Pancreas (tissue), 10 donors: ENCODE data around the gene DNM1. TPM values are rescaled to one million over a fixed set of nuclear protein-coding genes. Genes with fewer than 3 reads are reported as not detected.
A peak's percentile ranks its signal among the peaks of the same experiment; 100 is the strongest.

Experiments
- ATAC-seq, 4 donors: fragments of 200-7000 bp; cut with Tn5 transposase; one replicate each; pipeline versions ENCODE4 v1.8.0 to v1.9.1; 2020; ENCODE audit warnings: mild to moderate bottlenecking in 4 of 4, moderate library complexity in 4 of 4
- DNase-seq, 6 donors: peaks; one replicate each; pipeline ENCODE4 v3.0.0-alpha.2; 2020
- FAIRE-seq: peaks from 2 replicates; lab custom pipeline; 2012; peaks lifted over from hg19 to GRCh38; lab: Jason Lieb, UNC
- H3K27ac ChIP-seq, 4 donors: fragments of 200-600 bp; sonication (generic); 1 replicate in 3 of 4; 2 replicates in 1 of 4; pipeline versions ENCODE4 v1.5.0 to v1.8.0; 2020
- H3K27me3 ChIP-seq, 4 donors: fragments of 200-600 bp; one replicate each; pipeline ENCODE4 v1.8.0; 2021
- H3K36me3 ChIP-seq, 3 donors: fragments of 200-600 bp; sonication (generic) in 1 of 3; one replicate each; pipeline versions ENCODE4 v1.5.0 to v1.8.0; 2020 to 2021
- H3K4me1 ChIP-seq, 3 donors: fragments of 200-600 bp; one replicate each; pipeline ENCODE4 v1.8.0; 2021
- H3K4me3 ChIP-seq, 4 donors: fragments of 200-600 bp; sonication (generic) in 2 of 4; one replicate each; pipeline versions ENCODE4 v1.5.0 to v1.8.0; 2020 to 2021
- H3K9me3 ChIP-seq, 4 donors: fragments of 200-600 bp; one replicate each; pipeline ENCODE4 v1.8.0; 2021
- CTCF ChIP-seq, 4 donors: fragments of 200-600 bp; sonication (generic) in 3 of 4; IDR thresholded peaks; one replicate each; pipeline versions ENCODE4 v1.5.0 to v1.8.0; 2021; ENCODE audit warnings: antibody characterized with exemption in 4 of 4
- WGBS, 2 donors: extraction: QIAGEN DNeasy Blood & Tissue Kit; methylation state at CpG; one replicate each; pipeline ENCODE4 v1.1.7; 2013; 5-methylcytosine and 5-hydroxymethylcytosine counted together
- intact Hi-C, 3 donors: fragments of 100-400 bp; cut with DNase I; formaldehyde crosslinking; loops; one replicate each; pipeline versions ENCODE4 v1.11.1 to v1.14.2; 2022
- polyA plus RNA-seq, 2 donors: library from polyadenylated mRNA; stranded (reverse); fragments of 200-250 nt; gene quantifications; one replicate each; pipeline ENCODE4 v1.2.3, GENCODE V29; 2013
- total RNA-seq, 6 donors: library from RNA; stranded (reverse); fragmentation: NEBNext Ultra II Directional in 4 of 6; extraction: Animal tissue kit (Norgen Biotek cat#: 25700) in 4 of 6; gene quantifications; one replicate each; pipeline versions ENCODE4 v1.2.1 to v1.2.4, GENCODE V29; 2021 to 2023
- donor health status: healthy with polysubstance abuse.
- donor health status: DM: no; HTN: no; CAD: no; lungs with moderate emphysema.
- donor health status: DM: no; HTN: no; CAD: no.
- donor health status: control.
- donor health status: control.
- donor health status: Bipolar disorder and iron deficiency.
- donor health status: DM: yes; HTN: yes; CAD: no.
- donor health status: DM: no; HTN: no; CAD: no.
- donor health status: DM: no; HTN: no; CAD: no.
- donor health status: DM: yes; HTN: yes; CAD: no.

Gene DNM1
- total and polyA plus RNA-seq, 8 donors = 5.8 to 23.1 (median 12.3) TPM

- TF ChIP-seq CTCF (IDR thresholded peaks at IDR 0.05) = no peak
- peaks cover 0 to 29% (median 0%) of the 10 kb centered on the region in 3 donors for H3K36me3 ChIP-seq
- ATAC-seq (no peak), DNase-seq (no peak), FAIRE-seq (no peak)
- H3K9me3 ChIP-seq = no peaks in the 10 kb centered on the region
- 98% methylated on average over 6 of the region's 6 CpGs for WGBS, 2 donors
- H3K27me3 ChIP-seq = no peaks in the 10 kb centered on the region
- no peak overlapping the region for H3K4me3 ChIP-seq
- intact Hi-C loops = no loop called here
- no peak overlapping the region for H3K27ac ChIP-seq
- H3K4me1 ChIP-seq = peaks cover 0 to 13% (median 3%) of the 10 kb centered on the region in 3 donors
Measured at GRCh38 chr9:128163027-128163515, 40.1 kb upstream of the DNM1 start.

GRCh38 chr9:128163523-128164306 lies 39.5 kb upstream of the DNM1 start:
- WGBS, 2 donors = 87 to 89% methylated on average over 10 of the region's 10 CpGs
- Histone ChIP-seq H3K4me1 (peaks cover 0 to 13% (median 3%) of the 10 kb centered on the region in 3 donors), H3K9me3 (no peaks in the 10 kb centered on the region), H3K27me3 (no peaks in the 10 kb centered on the region), H3K36me3 (peaks cover 0 to 35% (median 0%) of the 10 kb centered on the region in 3 donors), H3K27ac (no peak overlapping the region), H3K4me3 (no peak overlapping the region)
- no peak for FAIRE-seq
- DNase-seq = peak in 2 of 6 donors; percentile 45 to 75
- intact Hi-C loops = no loop called here
- TF ChIP-seq CTCF (IDR thresholded peaks at IDR 0.05) = no peak
- ATAC-seq = no peak

GRCh38 chr9:128164307-128164885 lies 38.8 kb upstream of the DNM1 start:
- peaks cover 0 to 42% (median 0%) of the 10 kb centered on the region in 3 donors for H3K36me3 ChIP-seq
- 85% methylated on average over 14 of the region's 14 CpGs for WGBS, 2 donors
- no peak for FAIRE-seq
- no peak for DNase-seq
- ATAC-seq = no peak
- no peak overlapping the region for H3K27ac ChIP-seq
- H3K4me1 ChIP-seq = peaks cover 0 to 13% (median 3%) of the 10 kb centered on the region in 3 donors
- no peak for TF ChIP-seq CTCF (IDR thresholded peaks at IDR 0.05)
- no peak overlapping the region for H3K4me3 ChIP-seq
- H3K27me3 ChIP-seq = no peaks in the 10 kb centered on the region
- intact Hi-C loops = no loop called here
- no peaks in the 10 kb centered on the region for H3K9me3 ChIP-seq

GRCh38 chr9:128166169-128166568 lies 37.0 kb upstream of the DNM1 start:
- intact Hi-C loops = no loop called here
- no peak for ATAC-seq
- no peak for FAIRE-seq
- H3K27ac ChIP-seq = no peak overlapping the region
- H3K36me3 ChIP-seq = peaks cover 0 to 48% (median 2%) of the 10 kb centered on the region in 3 donors
- no peak overlapping the region for H3K4me3 ChIP-seq
- TF ChIP-seq CTCF (IDR thresholded peaks at IDR 0.05) = no peak
- no peaks in the 10 kb centered on the region for H3K9me3 ChIP-seq
- 95 to 97% methylated on average over 18 of the region's 18 CpGs for WGBS, 2 donors
- DNase-seq = no peak
- peaks cover 0 to 8% (median 3%) of the 10 kb centered on the region in 3 donors for H3K4me1 ChIP-seq
- no peaks in the 10 kb centered on the region for H3K27me3 ChIP-seq
